Muscle layer of colon (tissue), 2 donors: ENCODE data around the gene BOK.
"Not testable (repeated sequence)": the region's sequence is repeated elsewhere in the genome, so short reads cannot be mapped to it uniquely, and the experiment has no call there.

Experiments used
- H3K27ac ChIP-seq: one replicate; pipeline ENCODE4 v1.7.0; 2013; ENCODE audit warnings: low read depth, mild to moderate bottlenecking, low read length, moderate library complexity
- H3K27me3 ChIP-seq, 2 donors: one replicate each; pipeline ENCODE4 v1.7.0; 2013; ENCODE audit warnings: low read length in 2 of 2, mild to moderate bottlenecking in 2 of 2; ENCODE audit not compliant: insufficient read depth in 2 of 2, control insufficient read depth in 1 of 2
- H3K36me3 ChIP-seq: one replicate; pipeline ENCODE4 v1.7.0; 2013; ENCODE audit warnings: mild to moderate bottlenecking, low read length; ENCODE audit not compliant: insufficient read depth
- H3K4me1 ChIP-seq: one replicate; pipeline ENCODE4 v1.7.0; 2013; ENCODE audit warnings: mild to moderate bottlenecking, low read length; ENCODE audit not compliant: insufficient read depth
- H3K4me3 ChIP-seq, 2 donors: one replicate each; pipeline ENCODE4 v1.7.0; 2013; ENCODE audit warnings: low read length in 2 of 2, low read depth in 1 of 2, mild to moderate bottlenecking in 1 of 2, moderate library complexity in 1 of 2
- H3K9ac ChIP-seq: one replicate; pipeline ENCODE4 v1.7.0; 2013; ENCODE audit warnings: low read length
- H3K9me3 ChIP-seq: one replicate; pipeline ENCODE4 v1.7.0; 2013; ENCODE audit warnings: mild to moderate bottlenecking, low read length
- donor health status: abdominal sarcoma.
- donor health status: Adenocarcinoma of cecum.

Gene BOK, protein sequence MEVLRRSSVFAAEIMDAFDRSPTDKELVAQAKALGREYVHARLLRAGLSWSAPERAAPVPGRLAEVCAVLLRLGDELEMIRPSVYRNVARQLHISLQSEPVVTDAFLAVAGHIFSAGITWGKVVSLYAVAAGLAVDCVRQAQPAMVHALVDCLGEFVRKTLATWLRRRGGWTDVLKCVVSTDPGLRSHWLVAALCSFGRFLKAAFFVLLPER

DNA sequence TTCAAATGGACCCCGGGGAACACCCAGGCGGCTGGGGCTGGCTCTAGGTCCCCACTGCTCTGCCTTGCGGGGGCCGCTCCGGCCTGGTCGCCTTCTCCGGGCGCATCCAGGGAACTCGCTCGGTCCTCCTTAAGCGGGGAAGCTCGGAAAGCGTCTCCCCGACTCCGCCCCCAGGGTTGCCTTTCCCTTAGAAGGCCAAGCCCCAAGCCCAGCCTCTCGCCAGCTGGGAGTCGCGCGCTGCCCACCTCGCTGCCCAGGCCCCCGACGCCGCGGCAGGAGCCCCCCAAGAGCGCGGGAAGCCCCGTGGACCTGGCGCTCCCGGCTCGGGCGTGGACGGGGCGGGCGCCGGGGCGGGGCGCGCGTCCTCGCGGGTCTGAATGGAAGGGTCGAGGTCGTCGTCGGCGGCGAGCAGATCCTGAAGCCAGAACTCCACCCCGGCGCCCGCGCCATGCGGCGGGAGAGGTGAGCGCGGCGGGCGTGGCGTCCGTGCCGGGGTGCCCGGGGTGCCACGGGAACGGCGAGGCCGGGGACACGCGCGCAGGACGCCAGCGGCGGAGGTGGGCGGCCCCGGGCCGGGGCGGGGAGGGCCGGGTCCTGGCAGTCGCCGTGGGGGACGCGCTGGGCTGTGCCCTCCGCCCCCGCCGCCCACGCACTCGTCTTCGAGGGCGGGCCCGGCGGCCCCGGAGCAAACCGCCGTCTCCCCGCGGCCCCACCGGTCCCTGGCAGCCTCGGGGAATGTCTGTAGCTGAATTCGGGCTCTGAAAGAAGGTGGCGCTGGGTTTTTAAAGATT lies at the start of gene BOK:
Gene BOK (plus strand): TSS at position 214 of the 791 bp plus-strand sequence. CDS start 739 bp downstream, outside the sequence.
- Histone ChIP-seq H3K27ac (peak within 1 kb of the TSS; percentile 80), H3K4me1 (peaks cover 39% of the 10 kb centered on the region), H3K9ac (peak within 1 kb of the TSS; percentile 41), H3K9me3 (no peaks in the 10 kb centered on the region), H3K27me3 (no peaks in the 10 kb centered on the region), H3K36me3 (peaks cover 16% of the 10 kb centered on the region), H3K4me3 (peak within 1 kb of the TSS; percentile 64 to 91)

DNA sequence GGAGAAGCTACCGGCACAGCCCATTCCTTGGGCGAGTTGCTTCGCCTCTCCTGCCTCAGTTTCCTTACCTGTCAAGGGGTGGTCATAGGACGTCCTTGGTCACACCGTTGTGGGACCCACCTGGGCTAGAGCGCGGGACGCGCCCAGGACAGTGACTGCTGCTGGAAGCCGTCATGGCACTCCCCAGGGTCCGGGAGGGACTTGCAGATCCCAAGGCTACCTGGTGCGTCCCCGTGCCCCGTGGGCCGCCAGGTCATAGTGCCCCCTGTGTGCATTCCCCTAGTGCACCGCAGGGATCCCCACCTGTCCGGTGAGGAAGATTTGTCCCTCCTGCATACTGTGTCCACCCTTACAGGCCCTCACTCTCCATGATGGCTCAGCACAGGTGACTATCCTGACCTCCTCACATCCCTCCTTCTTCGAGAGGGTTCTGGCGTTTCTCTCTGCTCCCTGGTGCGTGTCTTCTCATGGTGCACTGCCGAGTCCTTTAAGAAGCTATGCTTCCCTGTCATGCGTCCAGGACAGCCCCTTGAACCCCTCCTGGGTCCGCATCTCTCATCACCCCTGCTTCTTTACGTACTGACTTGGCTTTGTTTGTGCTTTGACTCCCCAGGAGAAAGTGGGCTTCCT lies 49.3 kb upstream of the BOK start:
- no peaks in the 10 kb centered on the region for H3K36me3 ChIP-seq
- peak overlapping the region; percentile 77 to 92 for H3K4me3 ChIP-seq
- H3K27ac ChIP-seq: peak overlapping the region; percentile 80
- H3K9me3 ChIP-seq: no peaks in the 10 kb centered on the region
- H3K9ac ChIP-seq: peak overlapping the region; percentile 66
- H3K27me3 ChIP-seq: no peaks in the 10 kb centered on the region
- peaks cover 28% of the 10 kb centered on the region for H3K4me1 ChIP-seq

DNA sequence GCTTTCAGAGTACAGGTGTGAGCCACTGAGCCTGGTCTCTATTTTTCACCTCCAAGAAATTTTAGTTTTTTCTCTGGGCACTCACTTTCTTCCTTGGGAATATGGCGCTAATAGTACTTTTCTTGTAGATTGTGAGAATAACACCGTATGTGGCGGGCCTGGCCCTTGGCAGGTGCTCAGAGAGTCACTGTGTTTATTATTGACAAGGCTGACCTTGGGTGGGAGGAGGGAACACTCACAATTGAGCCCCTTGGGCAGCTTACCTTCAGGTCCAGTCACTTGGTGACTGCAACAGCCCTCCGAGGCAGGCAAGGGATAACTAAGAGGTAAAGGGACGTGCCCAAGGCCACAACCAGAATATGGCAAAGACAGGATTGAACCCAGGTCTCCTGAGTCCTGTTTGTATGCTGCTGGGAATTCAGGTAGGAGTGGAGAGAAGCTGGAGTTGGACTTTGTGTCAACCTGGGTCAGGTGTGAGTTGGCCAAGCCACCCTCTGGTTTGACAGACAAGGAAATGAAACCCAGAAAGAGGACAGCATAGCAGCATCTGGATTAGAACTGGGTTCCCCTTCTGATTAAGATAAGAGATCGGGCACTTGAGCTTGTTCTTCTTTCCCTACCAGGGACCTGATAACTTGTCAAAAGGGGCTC lies 47.3 kb upstream of the BOK start:
- Histone ChIP-seq H3K4me3 (no peak overlapping the region), H3K9ac (no peak overlapping the region), H3K9me3 (no peaks in the 10 kb centered on the region), H3K27me3 (no peaks in the 10 kb centered on the region), H3K27ac (no peak overlapping the region), H3K4me1 (peaks cover 18% of the 10 kb centered on the region), H3K36me3 (no peaks in the 10 kb centered on the region)

DNA sequence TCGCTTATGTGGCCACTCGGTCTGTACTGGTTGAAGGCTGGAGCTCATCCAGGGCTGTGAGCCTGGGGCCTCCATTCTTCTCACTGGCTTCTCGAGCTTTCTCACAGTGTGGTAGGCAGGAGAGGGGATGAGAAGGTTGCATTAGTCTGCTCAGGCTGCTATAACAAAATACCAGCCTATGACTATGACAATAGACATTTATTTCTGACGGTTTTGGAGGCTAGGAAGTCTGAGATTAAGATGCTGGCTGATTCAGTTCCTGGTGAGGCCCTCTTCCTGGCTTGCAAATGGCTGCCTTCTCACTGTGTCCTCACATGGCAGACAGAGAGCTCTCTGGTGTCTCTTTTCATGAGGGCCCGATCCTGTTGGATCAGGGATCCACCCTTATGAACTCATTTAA lies 44.0 kb upstream of the BOK start:
- Histone ChIP-seq H3K9ac (no peak overlapping the region), H3K9me3 (no peaks in the 10 kb centered on the region), H3K4me3 (no peak overlapping the region), H3K27ac (no peak overlapping the region), H3K36me3 (no peaks in the 10 kb centered on the region), H3K4me1 (peaks cover 2% of the 10 kb centered on the region), H3K27me3 (no peaks in the 10 kb centered on the region)

DNA sequence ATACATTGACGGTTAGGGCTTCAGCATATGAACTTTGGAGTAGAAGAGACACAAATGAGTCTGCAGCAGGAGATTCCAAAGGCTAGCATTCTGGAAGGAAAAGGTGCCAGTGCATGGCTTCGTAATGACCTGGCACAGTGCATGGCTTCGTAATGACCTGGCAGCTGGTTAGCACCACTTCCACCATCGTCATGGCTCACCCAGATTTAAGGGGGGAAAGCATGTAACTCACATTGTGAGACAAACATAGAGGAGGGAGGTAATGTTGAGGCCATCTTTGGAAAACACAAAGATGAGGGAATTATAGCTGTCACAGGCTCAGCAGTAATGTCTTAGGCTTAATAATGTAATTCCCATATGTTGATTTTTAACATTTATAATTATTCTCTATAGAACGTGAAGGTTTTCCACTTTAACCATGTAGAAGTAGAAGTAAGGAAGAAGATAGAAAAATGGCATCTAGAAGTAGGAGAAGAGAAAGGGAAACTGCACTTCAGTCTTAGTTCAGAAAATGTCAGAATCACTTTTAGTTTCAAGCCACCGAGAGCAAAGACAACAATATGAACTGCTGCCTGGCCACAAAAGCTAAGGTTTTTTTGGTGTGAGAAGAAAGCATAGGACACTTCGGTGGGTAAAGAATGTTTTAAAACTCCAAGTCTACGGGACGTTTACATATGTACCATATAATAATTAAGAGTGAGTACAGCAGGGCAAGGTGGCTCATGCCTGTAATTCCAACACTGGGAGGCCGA lies 43.4 kb upstream of the BOK start:
- peaks cover 0 to 1% of the 10 kb centered on the region in 2 donors for H3K27me3 ChIP-seq
- H3K4me1 ChIP-seq: no peaks in the 10 kb centered on the region
- H3K36me3 ChIP-seq: no peaks in the 10 kb centered on the region
- no peak overlapping the region for H3K27ac ChIP-seq
- no peak overlapping the region for H3K4me3 ChIP-seq
- H3K9me3 ChIP-seq: no peaks in the 10 kb centered on the region
- no peak overlapping the region for H3K9ac ChIP-seq

DNA sequence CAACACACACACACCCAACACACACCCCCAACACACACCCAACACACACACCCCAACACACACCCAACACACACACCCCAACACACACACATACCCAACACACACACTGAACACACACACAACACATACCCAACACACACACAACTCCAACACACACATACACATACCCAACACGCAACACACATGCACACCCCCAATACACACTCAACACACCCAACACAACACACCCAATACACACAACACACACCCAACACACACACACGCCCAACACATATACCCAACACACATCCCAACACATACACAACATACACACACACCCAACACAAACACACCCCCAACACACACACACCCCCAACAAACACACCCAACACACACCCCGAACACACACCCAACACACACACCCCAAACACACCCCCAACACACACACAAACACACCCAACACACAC lies 42.0 kb upstream of the BOK start:
- Histone ChIP-seq H3K27me3 (peaks cover 0 to 5% of the 10 kb centered on the region in 2 donors), H3K4me3 (no peak overlapping the region), H3K36me3 (no peaks in the 10 kb centered on the region), H3K9me3 (no peaks in the 10 kb centered on the region), H3K9ac (no peak overlapping the region), H3K27ac (no peak overlapping the region), H3K4me1 (no peaks in the 10 kb centered on the region)

DNA sequence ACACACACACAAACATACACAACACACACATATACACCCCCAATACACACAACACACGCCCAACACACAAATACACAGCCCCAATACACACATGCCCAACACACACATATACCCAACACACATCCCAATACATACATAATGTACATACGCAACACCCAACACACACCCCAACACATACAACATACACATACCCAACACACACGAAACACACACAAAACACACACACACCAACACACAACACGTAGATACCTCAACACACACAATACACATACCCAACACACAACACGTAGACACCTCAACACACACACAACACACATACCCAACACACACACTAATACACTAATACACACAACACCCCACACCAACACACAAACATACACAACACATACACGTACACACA lies 41.2 kb upstream of the BOK start:
- no peaks in the 10 kb centered on the region for H3K4me1 ChIP-seq
- H3K36me3 ChIP-seq: no peaks in the 10 kb centered on the region
- no peak overlapping the region for H3K9ac ChIP-seq
- H3K4me3 ChIP-seq: no peak overlapping the region
- no peak overlapping the region for H3K27ac ChIP-seq
- H3K27me3 ChIP-seq: peaks cover 0 to 7% of the 10 kb centered on the region in 2 donors
- no peaks in the 10 kb centered on the region for H3K9me3 ChIP-seq

DNA sequence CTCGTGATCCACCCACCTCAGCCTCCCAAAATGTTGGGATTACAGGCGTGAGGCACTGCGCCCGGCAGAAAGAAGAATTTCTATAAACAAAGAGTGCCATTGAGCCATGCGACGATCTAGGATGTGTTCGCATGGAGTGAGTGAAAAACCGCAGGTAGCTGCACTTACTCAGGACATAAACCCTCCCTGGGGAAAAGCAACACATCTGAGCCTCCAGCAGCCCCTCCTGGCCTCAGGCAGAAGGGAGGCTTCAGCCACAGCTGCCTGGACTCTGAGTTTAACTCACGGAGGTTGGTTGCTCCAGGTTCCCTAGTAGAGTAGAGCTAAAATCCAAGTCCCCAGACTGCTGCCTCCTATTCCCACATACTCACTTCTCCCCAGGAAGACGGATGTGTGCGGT lies 38.9 kb upstream of the BOK start:
- Histone ChIP-seq H3K9ac (no peak overlapping the region), H3K27me3 (peaks cover 5 to 13% of the 10 kb centered on the region in 2 donors), H3K36me3 (no peaks in the 10 kb centered on the region), H3K9me3 (no peaks in the 10 kb centered on the region), H3K27ac (no peak overlapping the region), H3K4me1 (no peaks in the 10 kb centered on the region), H3K4me3 (no peak overlapping the region)

DNA sequence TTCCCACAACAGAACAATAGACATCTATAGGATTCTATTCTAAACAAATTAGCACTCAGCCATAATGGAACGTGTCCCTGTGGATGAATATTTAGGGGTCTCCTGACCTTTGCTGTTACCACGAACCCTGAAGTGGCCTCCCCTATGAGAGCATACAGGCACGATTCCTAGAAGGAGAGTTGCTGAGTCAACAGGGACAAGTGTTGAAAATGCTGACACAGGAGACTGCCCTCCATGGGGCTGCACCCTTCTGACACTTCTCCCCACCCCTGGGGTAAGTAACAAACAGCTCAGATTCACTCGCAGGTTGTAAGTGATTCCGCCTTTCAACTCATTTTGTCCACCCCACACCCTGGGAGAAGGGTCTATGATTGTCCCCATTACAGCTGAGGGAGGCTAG lies 36.1 kb upstream of the BOK start:
- H3K36me3 ChIP-seq: no peaks in the 10 kb centered on the region
- H3K27me3 ChIP-seq: peaks cover 5 to 13% of the 10 kb centered on the region in 2 donors
- no peak overlapping the region for H3K4me3 ChIP-seq
- no peaks in the 10 kb centered on the region for H3K4me1 ChIP-seq
- H3K9ac ChIP-seq: no peak overlapping the region
- no peak overlapping the region for H3K27ac ChIP-seq
- no peaks in the 10 kb centered on the region for H3K9me3 ChIP-seq

DNA sequence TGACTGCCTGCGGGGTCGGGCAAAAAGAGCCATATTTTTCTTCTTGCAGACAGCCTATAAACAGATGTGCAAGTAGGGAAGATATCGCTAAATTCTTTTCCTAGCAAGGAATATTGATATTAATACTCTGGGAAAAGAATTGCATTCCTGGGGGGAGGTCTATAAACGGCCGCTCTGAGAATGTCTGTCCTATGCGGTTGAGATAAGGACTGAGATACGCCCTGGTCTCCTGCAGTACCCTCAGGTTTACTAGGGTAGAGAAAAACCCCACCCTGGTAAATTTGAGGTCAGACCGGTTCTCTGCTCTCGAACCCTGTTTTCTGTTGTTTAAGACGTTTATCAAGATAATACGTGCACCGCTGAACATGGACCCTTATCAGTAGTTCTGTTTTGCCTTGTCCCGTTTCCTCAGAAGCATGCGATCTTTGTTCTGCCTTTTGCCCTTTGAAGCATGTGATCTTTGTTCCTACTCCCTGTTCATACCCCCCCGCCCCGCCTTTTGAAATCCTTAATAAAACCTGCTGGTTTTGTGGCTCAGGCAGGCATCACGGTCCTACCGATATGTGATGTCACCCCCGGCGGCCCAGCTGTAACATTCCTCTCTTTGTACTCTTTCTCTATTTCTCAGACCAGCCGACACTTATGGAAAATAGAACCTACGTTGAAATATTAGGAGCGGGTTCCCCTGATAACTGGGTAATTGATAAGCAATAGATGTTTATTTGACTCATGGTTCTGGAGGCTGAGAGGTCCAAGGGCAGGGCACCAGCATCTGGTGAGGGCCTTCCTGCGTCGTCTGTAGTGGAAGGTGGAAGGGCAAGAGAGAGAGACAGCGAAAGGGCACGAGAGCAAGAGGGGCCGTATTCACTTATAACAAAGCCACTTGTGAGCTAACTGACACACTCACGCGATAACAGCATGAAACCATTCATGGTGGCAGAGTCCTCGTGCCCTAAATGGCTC lies 32.4 kb upstream of the BOK start:
- H3K27me3 ChIP-seq, H3K4me3 ChIP-seq, H3K9me3 ChIP-seq, H3K9ac ChIP-seq, H3K27ac ChIP-seq, H3K36me3 ChIP-seq, H3K4me1 ChIP-seq: not testable (repeated sequence)
